HG03103 (cell line): ENCODE data around the gene DNER.
A peak's percentile ranks its signal among the peaks of the same experiment; 100 is the strongest.
"Not testable (repeated sequence)": the region's sequence is repeated elsewhere in the genome, so short reads cannot be mapped to it uniquely, and the experiment has no call there.

Experiments used
- ATAC-seq: cut with Tn5 transposase; IDR thresholded peaks from one replicate; pipeline ENCODE4 v1.9.1; 2021; ENCODE audit warnings: low read depth; ENCODE audit not compliant: unreplicated experiment

The DNER gene, protein sequence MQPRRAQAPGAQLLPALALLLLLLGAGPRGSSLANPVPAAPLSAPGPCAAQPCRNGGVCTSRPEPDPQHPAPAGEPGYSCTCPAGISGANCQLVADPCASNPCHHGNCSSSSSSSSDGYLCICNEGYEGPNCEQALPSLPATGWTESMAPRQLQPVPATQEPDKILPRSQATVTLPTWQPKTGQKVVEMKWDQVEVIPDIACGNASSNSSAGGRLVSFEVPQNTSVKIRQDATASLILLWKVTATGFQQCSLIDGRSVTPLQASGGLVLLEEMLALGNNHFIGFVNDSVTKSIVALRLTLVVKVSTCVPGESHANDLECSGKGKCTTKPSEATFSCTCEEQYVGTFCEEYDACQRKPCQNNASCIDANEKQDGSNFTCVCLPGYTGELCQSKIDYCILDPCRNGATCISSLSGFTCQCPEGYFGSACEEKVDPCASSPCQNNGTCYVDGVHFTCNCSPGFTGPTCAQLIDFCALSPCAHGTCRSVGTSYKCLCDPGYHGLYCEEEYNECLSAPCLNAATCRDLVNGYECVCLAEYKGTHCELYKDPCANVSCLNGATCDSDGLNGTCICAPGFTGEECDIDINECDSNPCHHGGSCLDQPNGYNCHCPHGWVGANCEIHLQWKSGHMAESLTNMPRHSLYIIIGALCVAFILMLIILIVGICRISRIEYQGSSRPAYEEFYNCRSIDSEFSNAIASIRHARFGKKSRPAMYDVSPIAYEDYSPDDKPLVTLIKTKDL

GRCh38 chr2:229714080-229714735 is at the start of gene DNER:
TSS of gene DNER (minus strand) at chr2:229714555. CDS start at chr2:229714423, 132 bp downstream.
- peak; percentile 84 for ATAC-seq

GRCh38 chr2:229761663-229762062 is 47.3 kb upstream of the DNER start:
- no peak for ATAC-seq

DNA sequence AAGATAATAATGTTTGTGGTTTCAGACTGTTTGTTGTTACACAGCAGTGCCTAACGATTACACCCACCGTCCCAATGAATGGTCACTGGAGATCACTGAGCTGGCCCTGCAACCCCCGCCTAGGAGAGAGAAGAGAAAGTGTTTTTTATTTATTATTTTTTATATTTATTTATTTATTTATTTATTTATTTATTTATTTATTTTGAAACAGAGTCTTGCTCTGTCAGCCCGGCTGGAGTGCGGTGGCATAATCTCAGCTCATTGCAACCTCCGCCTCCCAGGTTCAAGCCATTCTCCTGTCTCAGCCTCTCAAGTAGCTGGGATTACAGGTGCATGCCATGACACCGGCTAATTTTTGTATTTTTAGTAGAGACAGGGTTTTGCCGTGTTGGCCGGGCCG is 43.1 kb upstream of the DNER start:
- ATAC-seq: not testable (repeated sequence)

DNA sequence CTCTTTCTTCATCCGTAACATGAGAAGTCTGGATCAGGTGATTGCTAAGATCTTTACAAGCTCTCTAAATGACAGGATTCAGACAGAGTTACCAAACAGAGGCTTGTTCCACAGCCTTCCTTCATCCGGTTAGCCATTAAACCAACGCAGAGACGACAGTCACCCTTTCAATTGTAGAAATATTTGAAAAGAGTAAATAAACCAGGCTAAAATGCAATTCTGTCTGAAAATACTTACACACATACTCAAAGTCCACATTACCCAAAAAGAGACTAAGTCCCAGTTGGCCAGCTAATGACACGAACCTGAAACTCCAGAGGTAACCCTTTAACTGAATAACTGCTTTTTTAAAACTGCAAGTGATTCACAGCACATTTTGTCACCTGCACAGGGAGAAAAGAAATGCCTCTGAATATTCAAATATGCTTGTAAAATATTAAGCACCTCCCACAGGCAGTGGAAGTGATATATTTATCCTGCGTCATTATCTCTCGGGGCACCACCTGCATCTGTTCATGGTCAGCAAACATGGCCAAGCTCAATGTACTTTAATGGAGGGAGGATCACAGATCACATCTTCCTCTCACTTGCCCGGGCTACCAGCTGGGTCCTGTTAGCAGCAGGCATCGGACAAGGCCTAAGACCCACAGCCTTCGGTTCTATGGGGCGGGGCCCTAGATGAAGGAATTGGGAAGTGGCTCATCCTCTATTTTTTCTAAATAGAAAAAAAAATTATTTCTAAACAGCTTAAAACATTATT is 38.8 kb upstream of the DNER start:
- ATAC-seq: no peak

- ATAC-seq: no peak
These were observed 35.4 kb upstream of the DNER start for GRCh38 chr2:229749779-229750178.

DNA sequence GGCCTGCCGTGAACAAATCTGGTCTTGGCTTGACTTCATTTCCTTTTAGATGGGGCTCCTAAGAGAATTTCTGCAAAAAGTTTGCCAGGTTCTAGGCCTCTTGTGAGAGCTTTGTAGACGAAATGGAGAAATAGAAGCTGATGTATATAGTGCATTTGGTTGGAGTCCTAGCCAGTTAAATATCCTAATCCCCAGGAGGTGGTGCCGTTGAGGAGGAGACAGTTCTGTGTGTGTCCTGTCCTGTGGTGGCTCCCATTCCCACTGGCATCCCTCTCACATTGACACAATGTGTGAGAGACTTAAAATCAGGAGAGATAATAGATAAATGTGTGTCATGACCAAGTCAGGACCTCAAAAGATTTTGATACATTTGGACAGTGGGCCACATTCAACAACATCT is 34.6 kb upstream of the DNER start:
- ATAC-seq: no peak

DNA sequence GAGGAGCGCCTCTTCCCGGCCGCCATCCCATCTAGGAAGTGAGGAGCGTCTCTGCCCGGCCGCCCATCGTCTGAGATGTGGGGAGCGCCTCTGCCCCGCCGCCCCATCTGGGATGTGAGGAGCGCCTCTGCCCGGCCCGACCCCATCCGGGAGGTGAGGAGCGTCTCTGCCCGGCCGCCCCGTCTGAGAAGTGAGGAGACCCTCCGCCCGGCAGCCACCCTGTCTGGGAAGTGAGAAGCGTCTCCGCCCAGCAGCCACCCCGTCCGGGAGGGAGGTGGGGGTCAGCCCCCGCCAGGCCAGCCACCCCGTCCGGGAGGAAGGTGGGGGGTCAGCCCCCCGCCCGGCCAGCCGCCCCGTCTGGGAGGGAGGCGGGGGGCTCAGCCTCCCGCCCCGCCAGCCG is 28.3 kb upstream of the DNER start:
- not testable (repeated sequence) for ATAC-seq

GRCh38 chr2:229740279-229740678 is 25.9 kb upstream of the DNER start:
- no peak for ATAC-seq

DNA sequence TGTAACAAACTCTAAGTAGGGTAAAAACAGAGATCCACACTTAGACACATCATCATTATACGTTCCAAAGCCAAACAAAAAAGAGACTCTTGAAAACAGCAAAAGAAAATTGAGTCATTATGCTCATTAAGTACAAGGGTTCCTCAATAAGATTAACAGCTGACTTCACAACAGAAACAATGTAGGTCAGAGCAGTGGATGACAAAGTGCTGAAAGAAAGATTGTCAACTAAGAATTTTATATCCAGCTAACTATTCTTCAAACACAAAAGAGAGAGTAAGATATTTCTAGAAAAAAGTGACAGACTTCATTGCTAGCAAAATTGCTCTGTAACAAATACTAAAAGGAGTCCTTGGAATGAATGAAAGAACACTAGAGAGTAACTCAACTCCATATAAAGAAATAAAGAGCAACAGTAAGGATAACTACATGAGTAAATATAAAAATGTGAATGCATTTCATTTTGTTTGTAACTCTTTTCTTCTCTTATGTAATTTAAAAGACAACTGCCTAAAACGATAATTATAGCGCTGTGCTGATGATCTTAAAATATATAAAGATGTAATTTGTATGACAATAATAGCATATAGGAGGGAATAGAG is 23.8 kb upstream of the DNER start:
- ATAC-seq: no peak

GRCh38 chr2:229734410-229734809 is 20.1 kb upstream of the DNER start:
- no peak for ATAC-seq

DNA sequence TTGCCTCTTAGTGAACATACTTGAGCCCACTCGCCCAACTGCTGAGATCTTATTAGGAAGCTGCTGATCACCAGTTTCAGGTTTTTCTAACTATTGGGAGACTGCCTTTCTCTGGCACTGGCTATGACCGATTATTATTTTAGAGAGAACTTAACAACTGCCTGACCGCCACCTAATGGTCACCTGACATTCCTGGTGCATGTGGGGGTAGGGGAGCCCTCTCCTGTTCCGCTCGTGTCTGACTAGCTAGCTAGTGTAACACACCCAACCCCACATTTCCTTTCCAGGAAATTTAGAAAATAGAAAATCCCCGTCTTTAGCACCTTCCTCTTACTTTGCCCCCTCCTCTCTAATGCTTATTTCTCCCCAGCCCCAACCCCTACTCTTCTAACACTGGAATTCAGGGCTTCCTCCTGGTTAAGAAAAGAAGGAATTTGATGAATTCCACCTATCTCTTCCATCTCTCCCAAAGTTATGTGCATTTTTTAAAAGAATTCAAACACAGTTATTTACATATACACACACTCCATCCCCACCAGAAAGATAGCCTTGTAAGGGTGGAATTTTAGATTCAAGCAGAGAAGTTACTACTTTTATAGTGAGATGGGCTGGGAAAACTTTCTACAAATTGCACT is 19.4 kb upstream of the DNER start:
- ATAC-seq: no peak

DNA sequence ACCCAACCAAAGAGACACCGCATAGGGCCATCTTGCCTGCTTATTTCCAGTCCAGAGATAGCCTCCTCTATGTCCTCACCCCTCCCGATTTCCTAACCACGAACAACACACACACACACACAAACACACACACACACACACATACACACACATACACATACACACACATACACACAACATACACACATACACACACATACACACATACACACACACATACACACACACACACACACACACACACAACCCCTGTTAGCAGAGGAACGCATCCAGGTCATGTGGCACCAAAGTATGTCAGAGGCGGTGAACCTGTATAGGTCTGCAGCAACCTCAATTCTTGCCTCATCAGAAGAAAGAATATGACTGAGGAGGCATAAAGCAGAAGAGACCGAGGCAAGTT is 18.5 kb upstream of the DNER start:
- no peak for ATAC-seq

GRCh38 chr2:229731916-229732315 is 17.6 kb upstream of the DNER start:
- ATAC-seq: no peak

GRCh38 chr2:229731363-229731762 is 17.0 kb upstream of the DNER start:
- no peak for ATAC-seq

GRCh38 chr2:229728370-229728769 is 14.0 kb upstream of the DNER start:
- ATAC-seq: no peak

DNA sequence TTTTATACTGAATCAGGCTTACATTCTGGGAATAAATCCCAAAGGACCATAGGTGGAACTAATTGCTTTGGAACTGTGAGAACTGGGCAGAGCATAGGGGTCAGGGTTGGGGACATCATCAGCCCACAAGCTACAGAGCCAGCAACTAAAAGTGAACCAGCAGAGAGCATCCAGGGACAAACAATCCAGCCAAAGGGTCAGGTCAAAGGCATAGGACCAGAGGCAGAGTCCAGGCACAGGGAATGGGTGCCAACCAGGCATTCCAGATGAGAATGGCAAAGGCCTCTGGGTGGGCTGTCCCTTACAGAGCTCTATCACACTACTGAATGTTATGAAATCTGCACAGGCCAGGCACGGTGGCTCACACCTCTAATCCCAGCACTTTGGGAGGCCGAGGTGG is 12.3 kb upstream of the DNER start:
- no peak for ATAC-seq

GRCh38 chr2:229725716-229726574 is 11.6 kb upstream of the DNER start:
- ATAC-seq: no peak

DNA sequence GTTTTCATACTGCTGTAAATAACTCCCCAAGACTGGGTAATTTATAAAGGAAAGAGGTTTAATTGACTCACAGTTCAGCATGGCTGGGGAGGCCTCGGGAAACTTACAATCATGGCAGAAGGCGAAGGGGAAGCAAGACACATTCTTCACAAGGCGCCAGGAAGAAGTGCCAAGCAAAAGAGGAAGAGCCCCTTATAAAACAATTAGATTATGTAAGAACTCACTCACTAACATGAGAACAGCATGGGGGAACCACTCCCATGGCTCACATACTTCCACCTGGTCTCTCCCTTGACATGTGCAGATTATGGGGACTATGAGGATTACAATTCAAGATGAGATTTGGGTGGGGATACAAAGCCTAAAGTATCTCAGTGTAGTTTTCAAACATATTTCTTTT is 8.8 kb upstream of the DNER start:
- ATAC-seq: not testable (repeated sequence)
